Measurements from ENCODE around the gene APEH.

APEH gene

DNA sequence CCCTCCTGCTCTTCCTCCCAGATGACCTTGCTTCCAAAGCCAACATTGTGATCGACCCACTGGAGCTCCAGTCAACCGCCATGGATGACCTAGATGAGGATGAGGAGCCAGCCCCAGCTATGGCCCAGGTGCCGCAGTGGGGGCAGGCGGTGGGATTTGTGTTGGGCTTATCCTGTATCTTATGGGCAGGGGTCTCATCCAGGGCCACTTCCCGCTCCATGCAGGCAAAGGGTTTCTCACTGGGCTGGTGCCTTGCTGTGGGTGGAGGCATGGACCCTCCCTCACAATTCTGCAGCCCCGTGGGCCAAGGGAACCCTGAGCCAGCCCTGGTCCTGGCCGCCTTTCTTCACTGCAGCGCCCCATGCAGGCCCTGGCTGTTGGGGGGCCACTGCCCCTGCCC is 30.5 kb downstream of the APEH start:
- H3K36me3 ChIP-seq (ENCODE audit: low read length) = no peaks in the 10 kb centered on the region
- H4K20me1 ChIP-seq (ENCODE audit: low read depth, low read length) = no peaks in the 10 kb centered on the region
- H3K27ac ChIP-seq (ENCODE audit: low read depth, low read length) = no peak overlapping the region
- no peaks in the 10 kb centered on the region for H3K27me3 ChIP-seq (ENCODE audit: low read length)
- no peak overlapping the region for H3K4me3 ChIP-seq (ENCODE audit: insufficient read depth, low read length, poor library complexity, severe bottlenecking)
- no peaks in the 10 kb centered on the region for H3K9me3 ChIP-seq (ENCODE audit: insufficient read depth, low read length)
- H3K9ac ChIP-seq (ENCODE audit: low read length) = no peak overlapping the region
- no peaks in the 10 kb centered on the region for H3K79me2 ChIP-seq (ENCODE audit: insufficient read depth, low read length)
- no peaks in the 10 kb centered on the region for H3K9me2 ChIP-seq (replicated peaks; ENCODE audit: insufficient read depth, low read length)
- TF ChIP-seq, protein P1, sequence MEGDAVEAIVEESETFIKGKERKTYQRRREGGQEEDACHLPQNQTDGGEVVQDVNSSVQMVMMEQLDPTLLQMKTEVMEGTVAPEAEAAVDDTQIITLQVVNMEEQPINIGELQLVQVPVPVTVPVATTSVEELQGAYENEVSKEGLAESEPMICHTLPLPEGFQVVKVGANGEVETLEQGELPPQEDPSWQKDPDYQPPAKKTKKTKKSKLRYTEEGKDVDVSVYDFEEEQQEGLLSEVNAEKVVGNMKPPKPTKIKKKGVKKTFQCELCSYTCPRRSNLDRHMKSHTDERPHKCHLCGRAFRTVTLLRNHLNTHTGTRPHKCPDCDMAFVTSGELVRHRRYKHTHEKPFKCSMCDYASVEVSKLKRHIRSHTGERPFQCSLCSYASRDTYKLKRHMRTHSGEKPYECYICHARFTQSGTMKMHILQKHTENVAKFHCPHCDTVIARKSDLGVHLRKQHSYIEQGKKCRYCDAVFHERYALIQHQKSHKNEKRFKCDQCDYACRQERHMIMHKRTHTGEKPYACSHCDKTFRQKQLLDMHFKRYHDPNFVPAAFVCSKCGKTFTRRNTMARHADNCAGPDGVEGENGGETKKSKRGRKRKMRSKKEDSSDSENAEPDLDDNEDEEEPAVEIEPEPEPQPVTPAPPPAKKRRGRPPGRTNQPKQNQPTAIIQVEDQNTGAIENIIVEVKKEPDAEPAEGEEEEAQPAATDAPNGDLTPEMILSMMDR (IDR thresholded peaks at IDR 0.05; ENCODE audit: insufficient read depth, low read length, poor library complexity, severe bottlenecking) = no peak
- TF ChIP-seq EZH2phosphoT487 (conservative IDR thresholded peaks at IDR 0.05; ENCODE audit: low read length) = no peak
- no peak overlapping the region for H2AFZ ChIP-seq (ENCODE audit: low read depth, low read length, severe bottlenecking)
- H3F3A ChIP-seq (ENCODE audit: insufficient read depth) = no peaks in the 10 kb centered on the region
- no peak overlapping the region for H3K4me2 ChIP-seq (ENCODE audit: low read depth, low read length, poor library complexity, severe bottlenecking)

DNA sequence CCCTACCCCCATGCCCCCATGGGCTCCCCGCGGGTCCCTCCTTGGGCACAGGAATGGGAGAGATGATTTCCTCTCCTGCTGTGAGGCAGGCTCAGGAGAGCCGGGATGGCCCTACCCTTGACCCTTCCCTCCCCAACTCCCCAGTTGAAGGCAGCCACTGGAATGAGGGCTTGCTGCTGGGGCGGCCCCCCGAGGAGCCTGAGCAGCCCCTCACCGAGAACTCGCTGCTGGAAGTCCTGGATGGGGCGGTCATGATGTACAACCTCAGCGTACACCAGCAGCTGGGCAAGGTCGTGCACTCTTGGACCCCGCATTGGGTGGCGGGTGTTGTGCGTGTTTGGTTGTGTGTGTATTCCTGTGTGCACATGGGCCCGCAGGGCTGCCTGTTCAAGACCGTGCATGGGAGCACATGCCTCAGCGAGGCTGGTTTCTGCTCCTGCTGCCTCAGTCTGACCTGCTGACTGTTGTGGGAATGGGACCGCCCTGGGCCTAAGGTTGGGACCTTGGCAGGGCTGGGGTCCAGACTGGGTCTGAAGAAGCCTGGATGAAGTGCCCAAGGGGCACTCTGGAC is 31.3 kb downstream of the APEH start:
- TF ChIP-seq, protein P1 (IDR thresholded peaks at IDR 0.05; ENCODE audit: insufficient read depth, low read length, poor library complexity, severe bottlenecking) = no peak
- TF ChIP-seq EZH2phosphoT487 (conservative IDR thresholded peaks at IDR 0.05; ENCODE audit: low read length) = no peak
- no peak overlapping the region for H3K4me3 ChIP-seq (ENCODE audit: insufficient read depth, low read length, poor library complexity, severe bottlenecking)
- H4K20me1 ChIP-seq (ENCODE audit: low read depth, low read length) = no peaks in the 10 kb centered on the region
- H2AFZ ChIP-seq (ENCODE audit: low read depth, low read length, severe bottlenecking) = no peak overlapping the region
- no peaks in the 10 kb centered on the region for H3K9me2 ChIP-seq (replicated peaks; ENCODE audit: insufficient read depth, low read length)
- H3K4me2 ChIP-seq (ENCODE audit: low read depth, low read length, poor library complexity, severe bottlenecking) = no peak overlapping the region
- H3K79me2 ChIP-seq (ENCODE audit: insufficient read depth, low read length) = no peaks in the 10 kb centered on the region
- no peaks in the 10 kb centered on the region for H3K9me3 ChIP-seq (ENCODE audit: insufficient read depth, low read length)
- no peak overlapping the region for H3K27ac ChIP-seq (ENCODE audit: low read depth, low read length)
- no peaks in the 10 kb centered on the region for H3F3A ChIP-seq (ENCODE audit: insufficient read depth)
- H3K9ac ChIP-seq (ENCODE audit: low read length) = no peak overlapping the region
- H3K27me3 ChIP-seq (ENCODE audit: low read length) = no peaks in the 10 kb centered on the region
- H3K36me3 ChIP-seq (ENCODE audit: low read length) = no peaks in the 10 kb centered on the region

DNA sequence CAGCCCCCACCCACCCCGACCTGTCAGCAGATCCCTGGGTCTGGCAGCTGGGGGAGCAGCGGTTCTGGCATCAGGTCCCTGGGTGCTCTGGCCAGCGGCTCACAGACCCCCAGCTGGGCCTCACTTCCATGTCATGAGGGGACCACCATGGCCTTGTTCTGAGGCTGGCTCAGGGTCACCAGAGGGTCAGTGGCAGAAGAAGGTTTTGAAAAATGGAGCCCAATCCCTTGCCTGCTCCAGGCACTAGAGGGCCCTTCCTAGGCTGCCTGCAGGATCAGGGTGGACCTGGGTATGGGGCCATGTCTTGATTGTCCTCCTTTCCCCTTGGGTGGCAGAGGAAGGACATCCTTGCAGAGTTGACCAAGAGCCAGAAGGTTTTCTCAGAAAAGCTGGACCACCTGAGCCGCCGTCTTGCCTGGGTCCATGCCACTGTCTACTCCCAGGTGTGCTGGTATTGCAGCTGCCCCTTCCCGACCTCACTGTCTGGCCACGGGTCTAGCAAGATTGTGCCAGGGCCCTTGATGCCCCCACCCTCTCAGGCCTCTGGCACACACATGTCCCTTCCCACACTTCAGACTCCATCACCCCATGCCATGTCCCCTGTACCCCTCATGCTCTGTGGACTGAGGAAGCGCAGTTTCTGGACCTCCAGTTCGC is 32.4 kb downstream of the APEH start:
- no peaks in the 10 kb centered on the region for H3K36me3 ChIP-seq (ENCODE audit: low read length)
- no peaks in the 10 kb centered on the region for H3K79me2 ChIP-seq (ENCODE audit: insufficient read depth, low read length)
- no peak overlapping the region for H2AFZ ChIP-seq (ENCODE audit: low read depth, low read length, severe bottlenecking)
- no peaks in the 10 kb centered on the region for H4K20me1 ChIP-seq (ENCODE audit: low read depth, low read length)
- H3K9me3 ChIP-seq (ENCODE audit: insufficient read depth, low read length) = no peaks in the 10 kb centered on the region
- H3K9ac ChIP-seq (ENCODE audit: low read length) = no peak overlapping the region
- TF ChIP-seq, protein P1 (IDR thresholded peaks at IDR 0.05; ENCODE audit: insufficient read depth, low read length, poor library complexity, severe bottlenecking) = no peak
- no peak for TF ChIP-seq EZH2phosphoT487 (conservative IDR thresholded peaks at IDR 0.05; ENCODE audit: low read length)
- no peaks in the 10 kb centered on the region for H3K9me2 ChIP-seq (replicated peaks; ENCODE audit: insufficient read depth, low read length)
- no peaks in the 10 kb centered on the region for H3K27me3 ChIP-seq (ENCODE audit: low read length)
- no peaks in the 10 kb centered on the region for H3F3A ChIP-seq (ENCODE audit: insufficient read depth)
- H3K27ac ChIP-seq (ENCODE audit: low read depth, low read length) = no peak overlapping the region
- no peak overlapping the region for H3K4me2 ChIP-seq (ENCODE audit: low read depth, low read length, poor library complexity, severe bottlenecking)
- H3K4me3 ChIP-seq (ENCODE audit: insufficient read depth, low read length, poor library complexity, severe bottlenecking) = no peak overlapping the region
